HG02973 (cell line): ENCODE results near the gene LUZP2.

Source experiments
- ATAC-seq: cut with Tn5 transposase; IDR thresholded peaks from one replicate; pipeline ENCODE4 v1.9.1; 2021; ENCODE audit warnings: moderate library complexity; ENCODE audit not compliant: unreplicated experiment

Gene LUZP2

GRCh38 chr11:24628224-24628776 lies 131.4 kb downstream of the LUZP2 start:
- no peak for ATAC-seq

- ATAC-seq: no peak
Measured at GRCh38 chr11:24634606-24635160, 137.8 kb downstream of the LUZP2 start.

- ATAC-seq: no peak
Measured at GRCh38 chr11:24635588-24636290, 138.9 kb downstream of the LUZP2 start.

GRCh38 chr11:24636291-24636629 lies 139.4 kb downstream of the LUZP2 start:
- no peak for ATAC-seq

GRCh38 chr11:24637520-24637919 lies 140.7 kb downstream of the LUZP2 start:
- ATAC-seq: no peak

- no peak for ATAC-seq
Measured at GRCh38 chr11:24642648-24643047, 145.8 kb downstream of the LUZP2 start.

GRCh38 chr11:24645563-24645962 lies 148.7 kb downstream of the LUZP2 start:
- ATAC-seq: no peak

- no peak for ATAC-seq
Measured at GRCh38 chr11:24651873-24652272, 155.0 kb downstream of the LUZP2 start.

GRCh38 chr11:24653901-24654300 lies 157.0 kb downstream of the LUZP2 start:
- no peak for ATAC-seq

GRCh38 chr11:24661331-24661730 lies 164.5 kb downstream of the LUZP2 start:
- ATAC-seq: no peak

- no peak for ATAC-seq
Measured at GRCh38 chr11:24664399-24664798, 167.5 kb downstream of the LUZP2 start.

- ATAC-seq: no peak
Measured at GRCh38 chr11:24667353-24667968, 170.6 kb downstream of the LUZP2 start.

- no peak for ATAC-seq
Measured at GRCh38 chr11:24678703-24679348, 182.0 kb downstream of the LUZP2 start.

- ATAC-seq: no peak
Measured at GRCh38 chr11:24679821-24680351, 183.0 kb downstream of the LUZP2 start.

- ATAC-seq: no peak
Measured at GRCh38 chr11:24683583-24683982, 186.7 kb downstream of the LUZP2 start.

- no peak for ATAC-seq
Measured at GRCh38 chr11:24685821-24686220, 189.0 kb downstream of the LUZP2 start.

- no peak for ATAC-seq
Measured at GRCh38 chr11:24687531-24688147, 190.8 kb downstream of the LUZP2 start.

- ATAC-seq: no peak
Measured at GRCh38 chr11:24688981-24689380, 192.1 kb downstream of the LUZP2 start.

GRCh38 chr11:24697522-24698111 lies 200.8 kb downstream of the LUZP2 start:
- ATAC-seq: no peak

- ATAC-seq: no peak
Measured at GRCh38 chr11:24704716-24705115, 207.9 kb downstream of the LUZP2 start.

- ATAC-seq: no peak
Measured at GRCh38 chr11:24705474-24705873, 208.6 kb downstream of the LUZP2 start.
